Stimulated activated CD4-positive, alpha-beta T cell treated with anti-CD3 and anti-CD28 coated beads, Interleukin-12 subunit alpha, Interleukin-12 subunit beta, amount 100 ng/mL, for 4 hours (primary cell): ENCODE results near the gene TRIM15.
"Not testable (repeated sequence)": the region's sequence is repeated elsewhere in the genome, so short reads cannot be mapped to it uniquely, and the experiment has no call there.

Source experiments
- DNase-seq: peaks from one replicate; pipeline ENCODE4 v3.0.0-alpha.2; 2020

TRIM15 gene

DNA sequence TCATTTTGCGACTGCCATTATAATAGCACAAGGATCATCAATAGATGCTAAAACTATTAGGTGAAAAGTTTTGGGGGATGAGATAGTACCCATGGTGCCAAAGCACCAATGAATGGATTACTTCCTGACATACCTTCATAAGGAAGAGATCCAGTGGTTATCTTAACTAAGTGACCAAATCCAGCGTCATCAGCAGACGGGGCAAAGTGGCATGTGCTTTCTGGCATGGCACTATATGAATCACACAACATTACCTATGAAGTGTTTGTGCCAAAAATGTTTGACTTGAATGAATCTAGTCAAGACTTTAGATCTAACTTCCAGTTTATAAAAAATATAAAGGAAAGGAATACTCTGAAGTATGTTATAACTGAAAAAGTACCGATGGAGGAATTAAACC is 39.0 kb downstream of the TRIM15 start:
- DNase-seq, result no peak

DNA sequence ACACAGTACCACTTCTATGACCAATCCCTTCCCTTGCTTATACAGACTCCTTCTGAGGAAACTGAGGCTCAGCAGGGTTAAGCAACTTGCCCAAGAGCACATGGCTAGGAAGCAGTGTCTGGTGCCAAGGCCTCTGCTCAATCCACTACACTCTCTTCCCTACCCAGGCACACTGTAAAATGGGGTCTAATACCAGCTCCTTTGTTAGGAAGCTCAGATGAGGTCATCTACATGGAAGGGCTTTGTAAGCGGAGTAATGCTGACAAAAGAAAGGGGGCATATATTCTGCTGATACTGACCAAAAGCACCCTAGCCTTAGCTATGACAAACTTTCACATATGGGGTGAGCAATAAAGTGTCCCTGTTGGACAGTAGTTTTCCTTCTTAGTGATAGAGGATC is 40.8 kb downstream of the TRIM15 start:
- DNase-seq, result no peak

DNA sequence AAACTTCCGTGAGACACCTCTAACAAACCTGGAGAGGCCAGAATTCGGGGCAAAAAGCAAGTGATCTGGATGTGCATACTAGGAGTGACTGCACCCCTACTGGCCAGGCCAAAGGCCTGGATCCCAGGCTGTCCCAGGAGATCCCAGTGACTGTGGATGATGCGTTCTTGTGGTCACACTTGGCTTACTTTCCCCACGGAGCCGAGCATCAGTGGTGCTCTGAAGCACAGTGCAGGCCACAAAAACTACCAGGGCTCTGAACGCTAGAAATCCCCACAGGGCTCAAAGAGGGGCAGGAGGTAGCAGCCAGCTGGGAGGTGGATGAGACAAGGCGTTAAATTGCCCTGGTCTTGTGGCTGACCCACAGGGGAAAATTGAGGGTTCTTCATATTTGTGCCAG is 42.8 kb downstream of the TRIM15 start:
- no peak for DNase-seq

DNA sequence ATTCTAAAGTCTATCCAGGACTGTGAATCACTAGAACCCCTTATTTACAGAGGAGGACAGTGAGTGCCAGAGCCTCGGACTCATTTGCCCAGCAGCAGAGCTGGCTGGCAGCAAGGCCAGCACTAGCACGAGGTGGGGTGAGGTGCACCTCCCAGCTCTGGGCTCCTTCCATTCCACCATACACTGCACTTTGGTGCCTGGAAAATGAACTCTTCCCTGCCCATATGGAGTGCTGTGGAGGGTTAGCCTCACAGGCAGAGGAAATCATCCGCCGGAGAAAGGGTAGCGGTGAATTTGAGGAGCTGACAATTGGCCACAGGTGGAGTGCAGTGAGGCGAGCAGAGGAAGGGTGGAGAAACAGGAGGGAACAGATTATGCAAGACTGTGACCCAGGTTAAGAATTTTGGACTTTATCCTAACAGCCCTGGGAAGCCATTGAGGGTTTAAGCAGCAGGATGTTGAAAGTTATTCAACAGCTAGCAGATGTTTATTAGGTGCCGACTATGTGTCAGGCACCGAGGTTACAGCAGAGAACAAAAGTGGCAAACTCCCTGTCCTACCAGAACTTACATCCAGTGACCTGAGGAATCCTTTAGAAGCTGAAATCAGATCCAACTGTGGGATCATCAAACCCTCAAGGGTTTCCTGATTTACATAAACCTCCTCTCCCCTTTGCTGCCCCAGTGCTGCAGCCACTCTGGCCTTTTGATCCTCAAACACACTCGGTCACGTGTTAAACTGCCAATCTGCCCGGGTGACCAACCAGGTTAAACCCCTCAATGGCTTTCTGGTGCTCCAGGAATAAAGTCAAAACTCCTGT is 43.7 kb downstream of the TRIM15 start:
- DNase-seq, result no peak

DNA sequence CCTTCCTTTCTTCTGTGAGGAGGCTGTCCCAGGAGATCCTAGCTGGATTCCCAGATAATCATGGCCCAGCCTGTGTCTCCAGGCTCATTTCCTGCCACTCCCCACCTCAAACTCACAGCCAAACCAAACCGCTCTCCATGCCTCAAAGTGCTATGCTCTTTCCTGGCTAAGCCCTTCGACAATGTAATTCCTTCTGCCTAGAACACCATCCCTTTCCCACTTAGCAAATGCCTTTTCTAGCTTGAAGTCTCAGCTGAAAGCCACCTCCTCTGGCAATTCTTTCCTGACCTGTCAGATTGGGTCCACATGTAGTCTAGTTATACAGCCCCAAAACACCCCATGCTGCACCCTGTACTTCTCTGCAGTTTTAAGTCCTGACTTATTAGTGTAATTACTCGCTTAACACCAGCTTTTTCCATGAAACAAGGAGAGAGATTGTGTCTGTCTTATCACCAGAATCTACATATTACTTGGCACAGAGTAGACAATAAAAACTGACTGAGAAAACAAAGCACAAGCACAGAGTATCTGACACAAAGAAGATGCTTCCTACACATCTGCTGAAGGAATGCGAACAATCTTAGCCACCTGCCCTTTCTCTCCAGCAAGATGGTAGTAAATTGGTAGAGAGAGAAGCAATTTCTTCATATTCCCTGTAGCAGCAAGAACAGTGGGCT is 44.4 kb downstream of the TRIM15 start:
- DNase-seq, result no peak

DNA sequence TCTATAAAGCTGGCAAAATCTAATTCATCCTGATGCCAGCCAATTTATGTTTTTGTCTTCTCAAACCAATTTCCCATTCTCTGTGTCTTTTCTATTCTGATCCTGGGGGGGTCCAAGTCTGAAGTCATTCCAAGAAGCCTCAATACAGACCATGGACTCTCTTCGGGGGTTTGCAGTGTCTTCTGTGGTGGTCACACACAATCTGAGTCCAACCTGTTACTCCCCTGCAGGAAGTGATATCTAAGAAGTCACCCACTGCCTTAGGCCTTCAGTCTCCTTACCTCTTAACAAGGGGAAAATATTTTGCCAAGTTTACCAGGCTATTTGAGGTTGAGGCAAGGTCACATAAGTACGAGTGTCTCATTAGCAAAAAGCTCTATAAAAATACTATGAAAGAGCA is 48.0 kb downstream of the TRIM15 start:
- DNase-seq, result no peak

DNA sequence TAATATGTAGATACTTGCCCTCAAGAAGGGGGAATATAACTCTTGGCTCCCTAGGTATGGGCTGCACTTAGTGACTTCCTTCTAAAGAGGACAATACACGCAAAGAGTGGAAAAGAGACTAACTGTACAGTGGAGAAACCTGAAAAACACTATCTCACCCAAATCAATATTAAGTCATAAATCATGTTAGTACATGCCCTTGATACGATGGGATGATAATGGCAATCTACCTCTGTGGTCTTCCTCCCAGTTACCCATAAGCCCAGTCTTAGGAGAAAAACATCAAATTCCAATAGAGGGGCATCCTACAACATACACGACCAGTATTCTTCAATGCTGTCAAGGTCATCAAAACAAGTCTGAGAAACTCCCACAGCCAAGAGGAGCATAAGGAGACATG is 48.6 kb downstream of the TRIM15 start:
- DNase-seq, result no peak

DNA sequence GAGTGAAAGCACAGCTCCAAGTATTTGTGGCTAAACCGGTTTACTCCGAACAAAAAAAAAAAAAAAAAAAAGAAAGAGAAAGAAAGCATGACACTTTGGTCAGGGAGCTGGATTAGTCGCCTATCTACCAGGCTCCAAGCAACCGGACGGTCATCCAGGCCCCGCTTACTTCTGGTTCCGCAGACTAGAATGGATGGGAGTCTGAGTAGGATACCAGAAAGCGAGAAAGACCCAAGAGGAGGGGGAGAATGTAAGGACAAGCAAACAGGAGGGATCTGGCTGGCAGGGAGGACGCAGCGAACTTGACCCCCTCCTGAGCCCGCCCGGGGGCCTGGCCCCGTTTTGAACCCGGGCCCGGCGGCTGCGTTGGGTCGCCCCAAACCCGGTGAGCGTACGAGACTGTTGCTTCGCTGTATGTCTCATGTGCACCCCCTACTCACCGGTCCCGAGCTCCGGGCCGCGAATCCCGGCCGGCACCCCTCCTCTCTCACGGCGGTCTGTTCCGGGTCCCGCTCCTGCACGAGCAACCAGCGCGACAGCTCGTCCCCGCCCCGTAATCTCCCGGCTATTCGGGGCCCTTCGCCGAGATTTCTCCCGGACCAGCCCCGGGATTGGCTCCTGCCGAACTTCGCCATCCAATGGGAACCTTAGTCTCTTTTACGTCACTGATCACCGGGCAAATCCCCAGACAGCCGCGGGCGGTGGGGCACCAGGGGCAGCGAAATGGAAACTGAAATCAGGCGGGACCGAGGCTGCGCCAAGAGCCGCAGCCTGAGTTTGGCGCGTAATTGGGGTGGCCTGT is 49.7 kb downstream of the TRIM15 start, which contains the start of gene TRIM26:
TSS of gene TRIM26 (minus strand) at position 542 of the 802 bp plus-strand sequence. CDS start 14,303 bp downstream, outside the sequence.
- peak; percentile 90 for DNase-seq

DNA sequence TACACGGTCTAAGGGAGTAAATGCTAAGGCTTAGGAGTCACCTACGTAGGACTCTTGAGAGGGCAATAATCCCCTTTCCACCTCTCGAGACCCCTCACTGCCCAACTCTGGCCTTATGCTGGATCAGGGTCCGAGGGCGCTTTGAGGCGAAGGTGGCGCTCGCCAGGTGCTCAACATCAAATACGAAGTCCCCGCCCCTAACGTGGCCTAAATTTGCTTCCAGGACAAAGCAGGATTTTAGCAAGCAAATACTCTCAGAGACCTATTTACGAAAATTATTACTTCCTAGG is 50.3 kb downstream of the TRIM15 start:
- DNase-seq, result no peak

DNA sequence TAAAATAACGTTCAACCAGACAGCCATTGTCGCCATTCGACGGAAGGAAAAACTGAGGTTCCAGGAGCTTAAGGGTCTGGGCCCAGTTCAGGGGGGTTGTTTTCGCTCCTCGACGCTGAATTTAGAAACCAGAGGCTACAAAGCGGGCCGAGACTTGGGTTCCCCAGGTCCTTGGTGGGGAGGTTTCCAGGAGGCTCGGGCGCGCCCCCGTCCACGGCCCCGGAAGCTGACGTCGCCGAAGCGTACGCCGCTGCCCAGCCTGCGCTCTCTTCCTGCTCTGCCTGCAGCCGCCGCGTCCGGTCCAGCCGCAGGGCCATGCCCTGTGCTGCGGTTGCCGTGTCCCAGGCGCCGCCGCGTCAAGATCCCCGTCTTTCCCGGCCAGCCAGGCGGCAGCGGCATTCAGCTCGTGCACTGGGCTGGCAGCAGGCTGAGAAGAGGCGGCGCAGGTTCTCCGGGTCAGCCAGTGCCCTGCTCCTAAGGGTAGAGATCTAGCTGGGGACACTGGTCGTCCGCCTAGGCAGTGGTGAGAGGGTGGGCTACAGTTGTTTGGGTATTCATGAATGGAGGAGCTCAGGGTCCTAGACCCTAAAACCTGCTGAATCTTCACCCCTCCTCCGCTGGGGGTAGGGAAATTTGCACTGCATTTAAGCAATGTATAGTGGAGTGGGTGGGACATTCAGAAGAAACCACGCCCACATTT is 50.8 kb downstream of the TRIM15 start:
- DNase-seq, result peak; percentile 66

DNA sequence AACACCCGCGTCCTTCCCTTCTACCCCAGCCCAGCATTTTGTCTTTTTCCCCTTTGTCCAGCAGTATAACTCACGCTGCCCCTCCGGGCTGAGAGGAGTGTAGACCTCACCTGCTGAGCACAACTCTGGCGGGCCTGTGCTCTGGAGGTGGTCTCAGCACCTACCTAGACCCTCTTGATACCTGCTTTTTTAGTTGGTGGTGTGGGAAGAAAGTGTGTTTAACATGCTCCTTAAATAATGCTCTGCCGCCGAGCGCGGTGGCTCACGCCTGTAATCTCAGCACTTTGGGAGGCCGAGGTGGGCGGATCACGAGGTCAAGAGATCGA is 51.3 kb downstream of the TRIM15 start:
- no peak for DNase-seq

DNA sequence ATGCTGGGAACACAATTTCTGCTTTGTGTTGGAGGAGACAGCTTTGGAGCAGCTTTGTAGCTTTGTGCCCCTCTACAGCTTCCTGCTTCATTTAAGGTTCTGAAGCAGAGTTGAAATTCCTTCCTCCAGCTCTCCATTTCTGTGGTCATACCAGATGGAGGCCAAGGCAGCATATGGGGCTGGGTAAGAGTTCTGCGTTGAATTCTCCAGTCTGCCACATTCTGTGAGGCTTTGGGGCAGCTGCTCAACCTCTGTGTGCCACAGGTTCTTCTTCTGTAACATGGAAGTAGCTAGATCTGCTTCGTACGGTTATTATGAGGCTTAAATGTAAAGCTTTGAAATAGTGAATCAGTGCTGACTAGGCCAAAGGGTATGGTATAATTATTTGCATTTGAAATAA is 52.8 kb downstream of the TRIM15 start:
- DNase-seq, result no peak

DNA sequence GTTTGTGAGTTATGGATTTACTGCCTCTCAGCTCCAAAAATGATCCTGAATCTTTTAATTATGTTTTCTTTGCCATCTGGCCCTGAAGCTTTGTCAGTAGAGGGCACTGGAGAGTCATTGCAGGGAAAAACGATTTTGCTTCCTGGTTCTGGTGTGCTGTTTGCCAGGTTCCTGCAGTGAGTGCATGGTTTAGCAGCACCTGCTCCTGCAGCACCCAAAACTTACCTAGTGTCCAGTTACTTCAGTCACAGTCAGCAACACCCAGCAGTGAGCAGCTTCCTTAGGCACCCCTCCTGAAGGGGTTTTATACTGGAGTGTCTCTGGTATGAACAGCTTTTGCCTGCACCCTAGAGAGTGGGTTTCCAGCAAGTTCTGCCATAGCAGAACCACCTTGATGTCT is 55.9 kb downstream of the TRIM15 start:
- DNase-seq, result no peak

DNA sequence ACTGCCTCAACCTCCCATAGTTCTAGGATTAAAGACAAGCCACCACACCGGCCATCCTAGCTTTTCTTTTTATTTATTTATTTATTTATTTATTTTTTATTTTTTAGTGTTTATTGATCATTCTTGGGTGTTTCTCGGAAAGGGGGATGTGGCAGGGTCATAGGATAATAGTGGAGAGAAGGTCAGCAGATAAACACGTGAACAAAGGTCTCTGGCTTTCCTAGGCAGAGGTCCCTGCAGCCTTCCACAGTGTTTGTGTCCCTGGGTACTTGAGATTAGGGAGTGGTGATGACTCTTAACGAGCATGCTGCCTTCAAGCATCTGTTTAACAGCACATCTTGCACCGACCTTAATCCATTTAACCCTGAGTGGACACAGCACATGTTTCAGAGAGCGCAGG is 58.0 kb downstream of the TRIM15 start:
- DNase-seq, result not testable (repeated sequence)

DNA sequence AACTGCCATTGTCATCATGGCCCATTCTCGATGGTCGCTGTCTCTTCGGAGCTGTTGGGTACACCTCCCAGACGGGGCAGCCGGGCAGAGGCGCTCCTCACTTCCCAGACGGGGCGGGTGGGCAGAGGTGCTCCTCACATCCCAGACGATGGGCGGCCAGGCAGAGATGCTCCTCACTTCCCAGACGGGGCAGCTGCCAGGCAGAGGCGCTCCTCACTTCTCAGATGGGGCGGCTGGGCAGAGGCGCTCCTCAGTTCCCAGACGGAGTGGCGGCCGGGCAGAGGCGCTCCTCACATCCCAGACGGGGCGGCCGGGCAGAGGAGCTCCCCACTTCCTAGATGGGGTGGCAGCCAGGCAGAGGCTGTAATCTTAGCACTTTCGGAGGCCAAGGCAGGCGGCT is 58.6 kb downstream of the TRIM15 start:
- DNase-seq, result not testable (repeated sequence)
